ENCODE results near the gene OTUB2.

DNA sequence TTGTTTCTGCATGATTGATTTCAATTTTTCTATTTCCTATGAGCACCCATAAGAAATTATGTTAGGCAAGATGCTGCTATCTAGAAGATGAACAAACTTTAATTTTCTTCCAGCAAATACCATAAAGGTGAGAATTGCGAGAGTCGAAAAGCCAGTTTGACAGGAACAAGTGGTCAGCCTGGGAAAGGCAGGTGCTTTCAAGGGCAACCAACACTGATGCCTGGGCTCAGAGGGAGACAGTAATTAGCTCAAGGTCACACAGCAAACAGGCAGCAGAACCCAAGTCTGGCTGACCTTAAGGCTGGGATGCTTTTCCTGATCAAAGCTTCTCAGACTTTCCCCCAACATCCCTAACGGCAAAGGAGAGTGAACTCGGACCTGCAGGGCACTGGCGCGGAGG lies 6.8 kb upstream of the OTUB2 start:
- TF ChIP-seq, protein P1, sequence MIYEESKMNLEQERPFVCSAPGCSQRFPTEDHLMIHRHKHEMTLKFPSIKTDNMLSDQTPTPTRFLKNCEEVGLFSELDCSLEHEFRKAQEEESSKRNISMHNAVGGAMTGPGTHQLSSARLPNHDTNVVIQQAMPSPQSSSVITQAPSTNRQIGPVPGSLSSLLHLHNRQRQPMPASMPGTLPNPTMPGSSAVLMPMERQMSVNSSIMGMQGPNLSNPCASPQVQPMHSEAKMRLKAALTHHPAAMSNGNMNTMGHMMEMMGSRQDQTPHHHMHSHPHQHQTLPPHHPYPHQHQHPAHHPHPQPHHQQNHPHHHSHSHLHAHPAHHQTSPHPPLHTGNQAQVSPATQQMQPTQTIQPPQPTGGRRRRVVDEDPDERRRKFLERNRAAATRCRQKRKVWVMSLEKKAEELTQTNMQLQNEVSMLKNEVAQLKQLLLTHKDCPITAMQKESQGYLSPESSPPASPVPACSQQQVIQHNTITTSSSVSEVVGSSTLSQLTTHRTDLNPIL (CRISPR knock-in tag; IDR thresholded peaks at IDR 0.05; ENCODE audit: low read depth), result no peak
- TF ChIP-seq CSRNP3 (CRISPR knock-in tag; IDR thresholded peaks at IDR 0.05) (no peak), ESRRG (CRISPR knock-in tag; IDR thresholded peaks at IDR 0.05) (no peak), CSDC2 (CRISPR knock-in tag; IDR thresholded peaks at IDR 0.05) (no peak), ZFP3 (CRISPR knock-in tag; IDR thresholded peaks at IDR 0.05) (no peak), BACH2 (CRISPR knock-in tag; IDR thresholded peaks at IDR 0.05; ENCODE audit: borderline replicate concordance) (no peak), GLIS3 (CRISPR knock-in tag; IDR thresholded peaks at IDR 0.05) (no peak), PATZ1 (CRISPR knock-in tag; IDR thresholded peaks at IDR 0.05; ENCODE audit: borderline replicate concordance) (no peak), SNAI2 (CRISPR knock-in tag; IDR thresholded peaks at IDR 0.05) (no peak)
- TF ChIP-seq, protein P2, sequence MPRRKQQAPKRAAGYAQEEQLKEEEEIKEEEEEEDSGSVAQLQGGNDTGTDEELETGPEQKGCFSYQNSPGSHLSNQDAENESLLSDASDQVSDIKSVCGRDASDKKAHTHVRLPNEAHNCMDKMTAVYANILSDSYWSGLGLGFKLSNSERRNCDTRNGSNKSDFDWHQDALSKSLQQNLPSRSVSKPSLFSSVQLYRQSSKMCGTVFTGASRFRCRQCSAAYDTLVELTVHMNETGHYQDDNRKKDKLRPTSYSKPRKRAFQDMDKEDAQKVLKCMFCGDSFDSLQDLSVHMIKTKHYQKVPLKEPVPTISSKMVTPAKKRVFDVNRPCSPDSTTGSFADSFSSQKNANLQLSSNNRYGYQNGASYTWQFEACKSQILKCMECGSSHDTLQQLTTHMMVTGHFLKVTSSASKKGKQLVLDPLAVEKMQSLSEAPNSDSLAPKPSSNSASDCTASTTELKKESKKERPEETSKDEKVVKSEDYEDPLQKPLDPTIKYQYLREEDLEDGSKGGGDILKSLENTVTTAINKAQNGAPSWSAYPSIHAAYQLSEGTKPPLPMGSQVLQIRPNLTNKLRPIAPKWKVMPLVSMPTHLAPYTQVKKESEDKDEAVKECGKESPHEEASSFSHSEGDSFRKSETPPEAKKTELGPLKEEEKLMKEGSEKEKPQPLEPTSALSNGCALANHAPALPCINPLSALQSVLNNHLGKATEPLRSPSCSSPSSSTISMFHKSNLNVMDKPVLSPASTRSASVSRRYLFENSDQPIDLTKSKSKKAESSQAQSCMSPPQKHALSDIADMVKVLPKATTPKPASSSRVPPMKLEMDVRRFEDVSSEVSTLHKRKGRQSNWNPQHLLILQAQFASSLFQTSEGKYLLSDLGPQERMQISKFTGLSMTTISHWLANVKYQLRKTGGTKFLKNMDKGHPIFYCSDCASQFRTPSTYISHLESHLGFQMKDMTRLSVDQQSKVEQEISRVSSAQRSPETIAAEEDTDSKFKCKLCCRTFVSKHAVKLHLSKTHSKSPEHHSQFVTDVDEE (CRISPR knock-in tag; IDR thresholded peaks at IDR 0.05), result no peak
